K562 (cell line): ENCODE data around the gene TIAM1. TPM values are rescaled to one million over a fixed set of nuclear protein-coding genes. Genes with fewer than 3 reads are reported as not detected.

Experiments used
- ATAC-seq: fragments of 200-7000 bp; cut with Tn5 transposase; 3 replicates; pipeline ENCODE4 v1.9.1; 2020; ENCODE audit warnings: moderate library complexity
- BruUV-seq: library from RNA; stranded (reverse); fragments of 400-500 nt; replicated peaks from 2 replicates; lab custom pipeline; 2021; lab: Mats Ljungman, UMichigan
- CTCF ChIA-PET: fragments of 300-600 bp; formaldehyde crosslinking; extraction: SDS; loops from one replicate; lab custom pipeline; 2021; ENCODE audit warnings: low intra/inter-chr PET ratio; lab: Yijun Ruan, JAX
- POLR2A ChIA-PET: fragments of 300-600, 350-650 bp; sonication (Branson Sonifier 250); formaldehyde crosslinking; extraction: SDS; loops from one replicate; lab custom pipeline; 2021; ENCODE audit warnings: antibody characterized with exemption, inconsistent platforms; lab: Yijun Ruan, JAX
- DNase-seq, 4 experiments: peaks; one replicate each; pipeline versions ENCODE4 v3.0.0 to v3.0.0-alpha.2; 2011 to 2018; ENCODE audit warnings: low spot score in 3 of 4, mixed read lengths in 3 of 4; ENCODE audit errors: extremely low read depth in 1 of 4
- FAIRE-seq: peaks from 2 replicates; lab custom pipeline; 2011; peaks lifted over from hg19 to GRCh38; lab: Jason Lieb, UNC
- H2AFZ ChIP-seq: 2 replicates; pipeline ENCODE4 v1.6.0; 2011; ENCODE audit warnings: low read depth, low read length, control low read depth, inconsistent platforms
- H3K27ac ChIP-seq: fragments of 200-600 bp; 3 replicates; pipeline ENCODE4 v1.8.0; 2011; ENCODE audit warnings: low read depth, mild to moderate bottlenecking, control low read depth, inconsistent platforms, low read length, moderate library complexity, mixed read lengths; ENCODE audit errors: extremely low read depth
- H3K27me3 ChIP-seq, 2 experiments: fragments of 300-600 bp in 1 of 2; 2 replicates in 1 of 2; 3 replicates in 1 of 2; pipeline versions ENCODE4 v1.6.0 to v1.8.0; 2011; ENCODE audit warnings: inconsistent platforms in 2 of 2, low read length in 2 of 2, mild to moderate bottlenecking in 1 of 2, mixed read lengths in 1 of 2, moderate library complexity in 1 of 2; ENCODE audit not compliant: control insufficient read depth in 2 of 2, insufficient read depth in 2 of 2
- H3K36me3 ChIP-seq: fragments of 300-600 bp; 3 replicates; pipeline ENCODE4 v1.8.0; 2011; ENCODE audit warnings: mild to moderate bottlenecking, low read length, inconsistent platforms; ENCODE audit not compliant: control insufficient read depth, insufficient read depth
- H3K4me1 ChIP-seq, 2 experiments: fragments of 200-600 bp in 1 of 2; replicated peaks in 1 of 2; 2 replicates in 1 of 2; 3 replicates in 1 of 2; pipeline versions ENCODE4 v1.5.1 to v1.8.0; 2011; ENCODE audit warnings: inconsistent platforms in 2 of 2, low read length in 2 of 2, mild to moderate bottlenecking in 1 of 2, mixed read lengths in 1 of 2, moderate library complexity in 1 of 2; ENCODE audit not compliant: control insufficient read depth in 2 of 2, insufficient read depth in 2 of 2
- H3K4me2 ChIP-seq: 2 replicates; pipeline ENCODE4 v1.6.1; 2011; ENCODE audit warnings: low read length, control low read depth, inconsistent platforms, mixed read lengths; ENCODE audit not compliant: insufficient read depth
- H3K4me3 ChIP-seq: fragments of 200-600 bp; sonication (generic), shearing (Covaris generic); 2 replicates; pipeline ENCODE4 v1.5.1; 2016; ENCODE audit warnings: control low read depth, inconsistent platforms
- H3K79me2 ChIP-seq: fragments of 200-600 bp; 3 replicates; pipeline ENCODE4 v1.8.0; 2011; ENCODE audit warnings: low read length, inconsistent platforms; ENCODE audit not compliant: control insufficient read depth, insufficient read depth
- H3K9ac ChIP-seq, 2 experiments: 2 replicates each; pipeline versions ENCODE4 v1.6.0 to v1.6.1; 2011; ENCODE audit warnings: low read depth in 2 of 2, low read length in 2 of 2, control low read depth in 1 of 2, inconsistent platforms in 1 of 2, mild to moderate bottlenecking in 1 of 2, mixed read lengths in 1 of 2; ENCODE audit not compliant: insufficient read depth in 1 of 2
- H3K9me1 ChIP-seq: one replicate; pipeline ENCODE4 v1.6.0; 2011; ENCODE audit warnings: inconsistent platforms, mild to moderate bottlenecking, low read length, moderate library complexity; ENCODE audit not compliant: control insufficient read depth, insufficient read depth
- H3K9me3 ChIP-seq: replicated peaks from 2 replicates; pipeline ENCODE4 v1.5.1; 2011; ENCODE audit warnings: low read depth, low read length, inconsistent platforms; ENCODE audit not compliant: control insufficient read depth, insufficient read depth
- H4K20me1 ChIP-seq: replicated peaks from 2 replicates; pipeline ENCODE4 v1.6.1; 2011; ENCODE audit warnings: low read length, inconsistent platforms, mixed read lengths; ENCODE audit not compliant: control insufficient read depth, insufficient read depth
- HDAC3 ChIP-seq: fragments of 450-650 bp; IDR thresholded peaks from 2 replicates; pipeline ENCODE4 v1.6.1; 2018; ENCODE audit warnings: borderline replicate concordance, mild to moderate bottlenecking, moderate library complexity; ENCODE audit not compliant: partially characterized antibody
- SPI1 ChIP-seq: IDR thresholded peaks from 2 replicates; pipeline ENCODE4 v1.6.1; 2011; ENCODE audit warnings: low read depth, low read length, control low read depth, borderline replicate concordance
- ZFPM2 ChIP-seq: fragments of 250-450 bp; sonication (Bioruptor Pico); IDR thresholded peaks from 2 replicates; pipeline ENCODE4 v1.5.1; 2022; ENCODE audit warnings: mild to moderate bottlenecking
- WGBS: fragments of 100-300 bp; shearing (Covaris generic); methylation state at CpG from one replicate; pipeline ENCODE4 v1.1.6; 2016; ENCODE audit warnings: low coverage, mixed read lengths; ENCODE audit not compliant: insufficient coverage; ENCODE audit errors: missing lambda C conversion rate; 5-methylcytosine and 5-hydroxymethylcytosine counted together
- in situ Hi-C: fragments of 300-500 bp; cut with MboI; formaldehyde crosslinking; loops from 4 replicates; pipeline ENCODE4 v1.15.0; 2018; ENCODE audit warnings: inconsistent platforms, mixed read lengths
- intact Hi-C: fragments of 100-400 bp; cut with micrococcal nuclease; formaldehyde crosslinking; loops from 2 replicates; pipeline ENCODE4 v1.14.2; 2022
- polyA plus RNA-seq, 8 experiments: library from polyadenylated mRNA; depleted of rRNA in 4 of 8; stranded (reverse) in 5 of 8; unstranded in 3 of 8; fragments of >200 nt; fragmentation: Nextera tagmentation in 2 of 8; fragmentation: Illumina TruSeq in 1 of 8; extraction: Ambion mirVana in 2 of 8; extraction: Trizol in 1 of 8; gene quantifications; 2 replicates each; pipeline versions ENCODE4 v1.2.1 to v1.2.3, GENCODE V29; 2011 to 2014; ENCODE audit warnings: inconsistent platforms in 1 of 8, missing spikeins in 1 of 8
- total RNA-seq, 7 experiments: library from RNA; depleted of rRNA in 6 of 7; stranded (reverse); fragments of >200 nt in 6 of 7; fragmentation: Illumina TruSeq in 2 of 7; extraction: Trizol in 2 of 7; gene quantifications; 2 replicates each; pipeline versions ENCODE4 v1.2.1 to v1.2.3, GENCODE V29; 2011 to 2021; ENCODE audit warnings: low replicate concordance in 1 of 7

The TIAM1 gene
- total and polyA plus RNA-seq, 9 of the 15 experiments (the other 6 are each of a cell fraction or from before 2014, with no cell fraction given) = 0.11 TPM; not detected in 8

- H3K4me2 ChIP-seq = no peak overlapping the region
- WGBS = 0% methylated on average over 5 of the region's 5 CpGs
- no peak for TF ChIP-seq ZFPM2 (CRISPR knock-in tag)
- ChIA-PET POLR2A (no interaction called here), CTCF (no interaction called here)
- H3K9me3 ChIP-seq = no peaks in the 10 kb centered on the region
- no peak overlapping the region for H3K4me3 ChIP-seq
- FAIRE-seq (no peak), DNase-seq (no peak), ATAC-seq (no peak)
- intact Hi-C loops (no loop called here), in situ Hi-C loops (no loop called here)
- H3K9me1 ChIP-seq = no peaks in the 10 kb centered on the region
- no peaks in the 10 kb centered on the region; the same call in 1 of the 2 replicates for H4K20me1 ChIP-seq
- BruUV-seq = no TSS peak
- H3K27ac ChIP-seq = no peak overlapping the region
- no peaks in the 10 kb centered on the region for H3K27me3 ChIP-seq
- H3K4me1 ChIP-seq = no peaks in the 10 kb centered on the region
- no peaks in the 10 kb centered on the region for H3K79me2 ChIP-seq
- H2AFZ ChIP-seq = no peak overlapping the region
- H3K9ac ChIP-seq = no peak overlapping the region
- H3K36me3 ChIP-seq = no peaks in the 10 kb centered on the region
These were observed 140.5 kb downstream of the TIAM1 start for GRCh38 chr21:31203431-31204054.

- H3K9me3 ChIP-seq = no peaks in the 10 kb centered on the region
- TF ChIP-seq SPI1 (peak; percentile 42; the same call in 1 of the 2 replicates), HDAC3 (no peak)
- TF ChIP-seq, all 486 proteins: peak for 1
- no TSS peak for BruUV-seq
- no peaks in the 10 kb centered on the region for H3K9me1 ChIP-seq
- H3K79me2 ChIP-seq = no peaks in the 10 kb centered on the region
- no peak overlapping the region for H2AFZ ChIP-seq
- no peaks in the 10 kb centered on the region for H3K27me3 ChIP-seq
- H4K20me1 ChIP-seq = no peaks in the 10 kb centered on the region
- H3K4me2 ChIP-seq = no peak overlapping the region
- intact Hi-C loops (no loop called here), in situ Hi-C loops (no loop called here)
- DNase-seq = no peak
- ChIA-PET POLR2A (interaction anchor here (1.3 kb wide), 1 partner anchor 10 kb away, joined by 4 read pairs; no protein-coding TSS in a partner anchor), CTCF (no interaction called here)
- H3K4me1 ChIP-seq = no peaks in the 10 kb centered on the region
- no peak overlapping the region for H3K4me3 ChIP-seq
- no peak for ATAC-seq
- 3% methylated on average over 3 of the region's 3 CpGs for WGBS
- H3K36me3 ChIP-seq = no peaks in the 10 kb centered on the region
- no peak for FAIRE-seq
- H3K9ac ChIP-seq = no peak overlapping the region
- no peak overlapping the region for H3K27ac ChIP-seq
These were observed 142.5 kb downstream of the TIAM1 start for GRCh38 chr21:31201548-31201947.
